MM.1S (cell line): ENCODE data around the gene PRKAA2.

Experiments used
- CTCF ChIP-seq: fragments of 300-600 bp; sonication (generic); IDR thresholded peaks from 2 replicates; pipeline ENCODE4 v1.5.1; 2016; ENCODE audit warnings: antibody characterized with exemption, low read length, mixed read lengths
- EZH2 ChIP-seq: fragments of 300-600 bp; sonication (generic); optimal IDR thresholded peaks from 2 replicates; pipeline ENCODE3; 2017; ENCODE audit warnings: low read depth, mild to moderate bottlenecking, antibody characterized with exemption, low read length, mixed read lengths
- EZH2phosphoT487 ChIP-seq: fragments of 300-600 bp; sonication (generic); IDR thresholded peaks from 2 replicates; pipeline ENCODE4 v1.6.1; 2018; ENCODE audit warnings: antibody characterized with exemption, low read length

- no peak for TF ChIP-seq CTCF
- no peak for TF ChIP-seq EZH2
- TF ChIP-seq EZH2phosphoT487, result no peak
Observed at GRCh38 chr1:56630786-56631185, 14.3 kb upstream of the PRKAA2 start.
